Activated naive CD8-positive, alpha-beta T cell treated with anti-CD3 and anti-CD28 coated beads, Interleukin-2, amount 50 U/mL, for 16 hours (primary cell): ENCODE results near the gene SAPCD1.
"Not testable (repeated sequence)": the region's sequence is repeated elsewhere in the genome, so short reads cannot be mapped to it uniquely, and the experiment has no call there.

Experiments used
- DNase-seq: peaks from one replicate; pipeline ENCODE4 v3.0.0-alpha.2; 2020; ENCODE audit warnings: low read depth, low spot score

The SAPCD1 gene

GRCh38 chr6:31777667-31778050, 15.2 kb downstream of the SAPCD1 start:
- no peak for DNase-seq

DNA sequence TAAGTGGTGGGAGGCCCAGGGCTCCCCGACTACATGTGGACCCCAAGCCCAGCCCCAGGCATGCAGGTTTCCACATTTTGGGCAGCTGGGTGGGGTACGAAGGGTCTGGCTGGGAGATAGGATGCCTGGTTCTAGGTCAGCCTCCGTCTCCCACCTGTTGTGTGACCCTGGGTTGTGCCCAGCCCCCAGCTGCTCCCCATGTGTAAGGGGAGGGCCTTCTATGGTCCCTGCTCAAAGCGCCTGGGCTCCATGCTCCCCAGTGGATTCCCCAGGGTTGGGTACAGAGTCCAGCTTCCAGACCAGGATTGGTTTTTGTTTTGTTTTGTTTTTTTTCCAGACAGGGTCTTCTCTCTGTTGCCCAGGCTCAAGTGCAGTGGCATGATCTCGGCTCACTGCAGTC, 15.7 kb downstream of the SAPCD1 start:
- DNase-seq, result no peak

- DNase-seq, result no peak
These were observed 16.8 kb downstream of the SAPCD1 start for GRCh38 chr6:31778999-31779885.

DNA sequence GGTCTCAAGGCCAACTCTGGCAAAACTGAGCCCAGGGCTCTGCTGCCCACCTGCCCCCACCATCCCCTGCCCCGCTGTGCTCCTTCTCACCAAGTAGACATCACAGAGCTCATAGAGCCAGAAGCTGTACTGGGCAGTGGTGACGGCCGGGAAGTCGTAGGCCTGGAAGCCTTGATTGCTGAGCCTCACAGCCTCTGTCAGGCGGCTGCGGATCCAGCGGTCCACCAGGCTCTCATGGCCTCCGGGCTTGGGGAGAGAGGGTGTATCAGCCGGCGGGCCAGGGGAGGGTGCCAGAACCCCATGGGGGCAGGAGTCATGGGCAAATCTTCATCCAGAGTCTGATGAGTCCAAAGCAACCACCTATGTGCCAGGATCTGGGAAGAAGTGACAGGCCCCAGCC, 17.5 kb downstream of the SAPCD1 start:
- DNase-seq, result no peak

DNA sequence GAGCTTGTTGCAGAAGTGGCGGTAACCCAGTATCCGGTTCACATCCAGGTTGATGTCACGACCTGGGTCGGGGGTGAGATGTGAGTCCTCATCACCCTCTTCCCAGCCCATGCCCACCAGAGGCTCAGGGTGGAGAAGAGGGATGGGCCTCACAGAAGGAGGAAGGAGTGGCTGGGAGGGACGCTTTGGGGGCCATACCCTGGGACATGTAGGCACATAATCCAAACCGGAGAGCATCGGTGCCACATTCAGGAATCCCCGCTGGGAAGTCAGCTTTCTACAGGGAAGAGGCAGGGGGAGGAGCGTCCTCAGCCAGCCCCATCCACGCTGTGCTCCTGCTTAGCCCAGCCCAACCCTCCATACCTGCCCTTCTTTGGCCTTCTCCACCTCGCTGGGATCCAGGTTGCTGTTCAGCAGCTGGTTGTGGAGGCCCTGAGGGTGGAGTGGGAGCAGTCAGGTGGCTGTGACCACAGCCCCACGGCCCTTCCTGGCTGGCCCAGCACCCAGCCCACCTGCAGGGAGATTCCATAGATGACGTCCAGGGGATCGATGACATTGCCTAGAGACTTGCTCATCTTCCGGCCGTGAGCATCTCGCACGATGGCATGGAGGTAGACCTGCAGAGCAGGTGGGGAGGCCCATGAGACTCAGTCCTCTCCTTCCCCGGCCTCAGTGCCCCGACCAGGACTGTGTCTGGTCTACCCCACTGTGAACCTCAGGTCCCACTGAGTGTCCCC, 18.2 kb downstream of the SAPCD1 start:
- DNase-seq, result no peak

DNA sequence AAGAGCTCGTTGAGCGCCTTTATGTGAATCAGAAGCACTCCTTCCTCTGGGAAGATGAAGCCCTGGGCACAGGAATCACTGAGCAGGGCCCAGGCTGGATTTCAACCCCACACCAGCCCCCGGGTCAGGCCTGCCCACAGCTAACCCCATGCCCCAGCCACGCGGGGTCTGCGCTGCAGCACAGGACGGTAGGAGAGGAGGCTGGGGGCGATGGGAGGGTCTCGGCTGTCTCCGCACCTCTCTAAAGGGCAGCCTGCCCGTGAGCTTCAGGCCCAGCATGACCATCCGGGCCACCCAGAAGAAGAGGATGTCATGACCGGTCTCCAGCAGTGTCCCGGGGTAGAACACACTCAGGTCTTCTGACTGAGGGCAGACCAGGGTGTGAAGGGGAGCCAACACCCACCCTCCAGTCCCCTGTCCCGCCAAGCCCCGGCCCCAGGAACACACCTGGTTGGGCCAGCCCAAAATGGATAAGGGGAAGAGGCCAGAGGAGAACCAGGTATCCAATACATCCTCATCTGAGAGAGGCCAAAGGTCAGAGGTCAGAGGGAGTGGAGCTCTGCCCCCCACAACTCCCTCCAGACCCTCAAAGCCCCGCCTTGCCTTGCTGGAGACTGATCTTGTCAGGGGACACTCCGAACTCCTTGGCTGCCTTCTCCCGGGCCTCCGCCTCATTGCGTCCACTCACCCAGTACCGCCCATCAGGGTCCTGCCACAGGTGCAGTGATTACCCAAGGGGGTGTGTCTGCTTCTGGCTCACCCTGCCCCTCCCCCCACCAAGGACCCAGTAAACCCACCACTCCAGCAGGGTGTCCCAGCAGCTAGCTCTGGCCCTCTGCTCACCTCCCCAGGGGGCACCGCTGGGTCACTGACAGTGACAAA, 19.0 kb downstream of the SAPCD1 start:
- no peak for DNase-seq

DNA sequence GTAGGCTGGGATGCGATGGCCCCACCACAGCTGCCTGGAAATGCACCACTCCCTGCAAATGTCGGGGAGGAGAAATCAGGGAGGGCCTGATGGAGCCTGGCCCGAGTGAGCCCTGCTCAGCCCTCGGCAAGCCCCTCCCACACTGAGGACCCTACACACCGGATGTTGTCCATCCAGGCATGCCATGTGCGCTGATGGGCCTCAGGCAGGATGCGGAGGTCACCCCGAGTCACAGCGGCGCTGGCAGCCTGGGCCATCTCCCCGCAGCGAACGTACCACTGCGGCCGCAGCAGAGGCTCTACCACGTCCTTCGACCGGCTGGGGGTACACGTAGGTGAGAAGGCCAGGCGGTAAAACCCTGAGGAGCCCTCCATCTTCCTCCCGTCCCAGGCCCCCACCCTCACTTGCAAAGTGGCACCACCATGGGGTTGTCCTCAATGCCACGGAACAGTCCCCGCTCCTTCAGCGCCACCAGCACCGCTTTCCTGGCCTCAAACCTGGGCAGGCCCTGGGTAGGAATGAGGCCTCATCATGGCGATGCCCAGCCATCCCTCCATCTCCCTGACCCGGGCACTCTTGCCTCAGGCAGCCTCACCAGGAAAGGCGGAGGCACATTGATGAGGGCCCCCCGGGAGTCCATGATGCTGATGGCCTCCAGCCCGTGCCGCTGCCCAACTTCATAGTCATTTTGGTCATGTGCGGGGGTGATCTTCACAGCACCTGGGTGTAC, 19.8 kb downstream of the SAPCD1 start:
- no peak for DNase-seq

GRCh38 chr6:31784098-31784925, 21.9 kb downstream of the SAPCD1 start:
- no peak for DNase-seq

DNA sequence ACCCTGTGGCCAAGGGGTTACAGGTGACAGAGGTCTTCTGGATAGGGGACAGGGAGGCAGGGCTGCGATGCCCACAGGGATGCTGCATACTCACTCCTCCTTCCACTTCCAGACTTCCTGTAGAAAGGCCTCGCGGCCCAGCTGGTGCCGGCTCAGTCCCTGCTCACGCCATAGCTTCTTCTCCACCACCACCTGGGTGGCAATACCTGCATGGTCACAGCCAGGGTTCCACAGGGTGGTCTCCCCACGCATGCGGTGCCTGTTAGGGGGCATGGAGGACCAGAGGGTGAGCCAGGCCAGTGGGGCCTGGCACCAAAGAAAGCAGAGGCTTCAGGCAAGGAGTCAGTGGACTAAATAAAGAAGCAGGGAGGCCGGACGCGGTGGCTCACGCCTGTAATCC, 23.0 kb downstream of the SAPCD1 start:
- no peak for DNase-seq

- no peak for DNase-seq
These were observed 29.1 kb downstream of the SAPCD1 start for GRCh38 chr6:31791324-31792089.

DNA sequence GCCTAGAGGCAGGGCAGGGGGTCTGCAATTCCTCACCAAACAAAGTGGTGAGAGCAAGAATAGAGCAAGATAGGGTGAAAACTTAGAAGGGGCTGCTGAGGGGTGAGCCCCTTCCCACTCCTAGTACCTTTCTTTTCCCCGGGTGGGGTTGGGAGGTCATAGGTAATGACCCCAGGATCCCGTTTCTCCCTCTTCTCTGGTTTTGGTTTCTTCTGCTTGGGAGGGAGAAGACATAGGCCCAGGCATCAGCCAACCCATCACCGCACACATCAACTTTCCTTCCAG, 29.6 kb downstream of the SAPCD1 start:
- no peak for DNase-seq

GRCh38 chr6:31792761-31793171, 30.3 kb downstream of the SAPCD1 start:
- DNase-seq, result no peak

DNA sequence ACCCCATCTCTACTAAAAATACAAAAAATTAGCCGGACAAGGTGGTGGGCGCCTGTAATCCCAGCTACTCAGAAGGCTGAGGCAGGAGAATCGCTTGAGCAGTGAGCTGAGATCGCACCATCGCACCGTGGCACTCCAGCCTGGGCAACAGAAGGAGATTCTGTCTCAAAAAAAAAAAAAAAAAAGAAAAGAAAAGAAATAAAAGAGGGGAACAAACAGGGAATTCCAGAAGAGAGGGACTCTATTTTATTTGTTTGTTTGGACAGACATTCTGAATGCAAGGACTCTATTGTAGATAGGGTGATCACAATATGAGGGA, 31.4 kb downstream of the SAPCD1 start:
- DNase-seq, result not testable (repeated sequence)

DNA sequence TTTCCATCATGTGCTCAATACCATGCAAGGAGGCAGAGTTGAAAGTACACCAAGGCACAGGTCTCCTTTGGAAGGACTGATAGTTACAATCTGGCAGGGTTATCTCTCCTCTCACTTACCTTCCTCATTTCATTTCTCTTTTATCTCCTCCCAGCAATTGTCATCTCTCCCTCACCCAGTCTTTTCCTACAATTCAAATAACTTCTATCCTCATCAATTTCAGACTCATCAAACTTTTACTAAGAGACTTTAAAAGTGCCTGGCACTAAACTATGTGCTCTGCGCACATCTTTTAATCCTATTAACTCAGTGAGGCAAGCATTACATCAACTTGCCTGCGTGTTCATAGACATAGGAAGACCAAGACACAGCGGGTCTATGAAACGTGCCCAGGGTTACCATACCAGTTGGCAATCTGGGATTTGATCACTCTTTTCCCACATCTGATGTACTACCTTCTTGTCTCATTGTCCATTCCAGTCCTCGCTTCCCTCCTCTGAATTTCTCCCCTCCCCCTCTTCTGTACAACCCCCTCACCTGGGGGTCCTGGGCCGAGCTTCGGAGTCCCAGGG, 31.9 kb downstream of the SAPCD1 start:
- no peak for DNase-seq

DNA sequence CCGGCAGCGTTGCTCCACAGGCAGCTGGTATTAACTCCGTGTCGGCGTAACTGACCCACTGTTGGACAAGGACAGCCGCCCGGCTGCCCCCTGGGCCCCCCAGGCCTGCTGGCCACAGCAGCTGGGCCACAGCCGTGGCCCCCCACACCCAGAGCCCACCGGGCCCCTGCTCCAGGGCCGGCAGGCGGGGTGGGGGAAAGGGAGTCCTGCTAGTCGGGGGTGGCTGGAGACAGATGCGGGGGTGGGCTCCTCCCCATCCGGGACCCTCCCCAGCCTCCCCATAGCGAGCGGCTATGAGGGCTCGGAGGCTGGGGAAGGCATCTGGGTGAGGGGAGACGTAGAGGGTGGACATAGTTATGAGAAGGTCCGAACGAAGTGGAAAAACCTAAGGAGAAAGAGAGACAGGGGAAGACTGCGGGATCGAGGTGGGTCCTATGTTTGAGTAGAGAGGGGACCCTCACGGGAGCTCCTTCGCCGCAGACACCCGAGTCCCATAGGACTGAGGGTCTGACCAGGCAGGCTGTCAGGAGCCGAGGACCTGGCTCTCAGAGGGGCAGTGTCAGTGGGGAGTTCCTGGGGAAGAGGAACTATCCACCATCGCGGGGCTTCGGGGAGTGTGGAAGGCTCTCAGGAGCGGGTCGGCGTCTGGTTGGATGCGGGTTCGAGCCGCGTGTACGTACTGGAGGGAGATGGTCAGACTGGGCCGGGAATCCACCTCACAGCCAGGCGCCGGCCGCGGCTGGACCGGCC, 32.6 kb downstream of the SAPCD1 start:
- DNase-seq, result no peak

DNA sequence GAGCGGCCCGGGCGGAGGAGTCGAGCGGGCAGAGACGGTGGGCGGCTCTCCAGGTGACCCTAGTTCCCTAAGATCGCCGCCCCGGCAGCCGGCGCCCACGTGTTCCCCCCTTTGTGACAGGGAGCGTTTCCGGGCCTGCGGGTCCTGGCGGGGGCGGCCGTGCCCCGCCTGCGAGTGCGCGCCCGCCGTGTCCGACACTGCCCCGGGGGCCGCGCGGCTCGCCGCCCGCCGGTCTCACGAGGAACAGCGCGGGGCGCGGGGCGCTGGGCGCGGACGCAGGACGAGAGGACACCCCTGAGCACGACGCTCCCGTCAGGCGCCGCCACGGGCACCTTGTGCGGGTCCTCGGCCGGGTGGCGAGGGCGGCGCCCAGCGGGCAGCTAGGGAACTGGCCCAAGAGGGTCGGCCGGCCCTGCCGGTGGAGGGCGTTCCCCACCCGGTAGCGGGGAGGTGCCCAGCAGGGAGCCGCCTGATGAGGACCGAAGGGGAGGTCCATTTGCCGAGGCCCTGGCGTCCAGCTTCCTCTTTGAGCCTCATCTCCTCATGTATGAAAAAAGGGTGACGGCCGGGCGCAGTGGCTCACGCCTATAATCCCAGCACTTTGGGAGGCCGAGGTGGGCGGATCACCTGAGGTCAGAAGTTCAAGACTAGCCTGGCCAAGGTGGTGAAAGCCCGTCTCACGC, 33.3 kb downstream of the SAPCD1 start, which contains the start of gene VARS1:
Gene VARS1, minus strand, starts transcription at position 137 of the 683 bp plus-strand sequence. CDS start 535 bp downstream, outside the sequence.
- peak; percentile 52 for DNase-seq

DNA sequence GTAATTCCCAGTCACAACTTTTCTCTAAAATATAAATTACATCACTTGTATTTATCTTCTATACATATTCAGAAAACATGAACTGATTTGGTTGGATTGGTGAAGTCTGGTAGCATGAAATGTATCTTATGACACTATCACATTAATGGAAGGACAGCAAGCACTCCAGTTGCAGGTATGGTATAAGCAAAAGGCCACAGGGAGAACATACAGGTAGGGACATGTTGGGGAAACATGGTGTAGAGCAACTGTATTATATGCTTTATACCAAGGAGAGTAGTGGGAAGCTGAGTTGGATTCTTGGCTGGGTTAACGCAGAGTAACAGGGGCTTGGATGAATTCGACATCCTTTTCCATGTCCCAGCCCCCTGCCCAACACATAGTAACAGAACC, 34.5 kb downstream of the SAPCD1 start:
- no peak for DNase-seq

- no peak for DNase-seq
These were observed 35.1 kb downstream of the SAPCD1 start for GRCh38 chr6:31797588-31797987.
